HG03442 (cell line): ENCODE measurements around the gene FMO1.
"Not testable (repeated sequence)": the region's sequence is repeated elsewhere in the genome, so short reads cannot be mapped to it uniquely, and the experiment has no call there.

ENCODE experiments used
- ATAC-seq: cut with Tn5 transposase; IDR thresholded peaks from one replicate; pipeline ENCODE4 v1.9.1; 2021; ENCODE audit warnings: mild to moderate bottlenecking, moderate library complexity; ENCODE audit not compliant: unreplicated experiment

FMO1 gene

GRCh38 chr1:171233183-171233582 is 15.1 kb upstream of the FMO1 start:
- no peak for ATAC-seq

- not testable (repeated sequence) for ATAC-seq
These were observed 12.1 kb upstream of the FMO1 start for GRCh38 chr1:171236231-171236630.

GRCh38 chr1:171243878-171244277 is 4.4 kb upstream of the FMO1 start:
- no peak for ATAC-seq

GRCh38 chr1:171245458-171246064 is 2.7 kb upstream of the FMO1 start:
- ATAC-seq: peak; percentile 78

- ATAC-seq: no peak
These were observed 793 bp upstream of the FMO1 start for GRCh38 chr1:171247501-171247900.

GRCh38 chr1:171248841-171249240 is 547 bp downstream of the FMO1 start:
- ATAC-seq: no peak

- ATAC-seq: no peak
These were observed 2.0 kb downstream of the FMO1 start for GRCh38 chr1:171250263-171250662.

GRCh38 chr1:171251042-171251951 is 3.0 kb downstream of the FMO1 start:
- ATAC-seq: peak; percentile 38

GRCh38 chr1:171251952-171252300 is 3.6 kb downstream of the FMO1 start:
- no peak for ATAC-seq

- ATAC-seq: peak; percentile 88
These were observed 4.2 kb downstream of the FMO1 start for GRCh38 chr1:171252482-171252881.

GRCh38 chr1:171254859-171255258 is 6.6 kb downstream of the FMO1 start:
- no peak for ATAC-seq

- ATAC-seq: no peak
These were observed 8.8 kb downstream of the FMO1 start for GRCh38 chr1:171256940-171257606.

- no peak for ATAC-seq
These were observed 9.3 kb downstream of the FMO1 start for GRCh38 chr1:171257607-171258076.

- no peak for ATAC-seq
These were observed 10.1 kb downstream of the FMO1 start for GRCh38 chr1:171258429-171258828.

GRCh38 chr1:171258943-171259342 is 10.6 kb downstream of the FMO1 start:
- no peak for ATAC-seq

- ATAC-seq: no peak
These were observed 13.0 kb downstream of the FMO1 start for GRCh38 chr1:171261336-171261735.

GRCh38 chr1:171263901-171264300 is 15.6 kb downstream of the FMO1 start:
- no peak for ATAC-seq

GRCh38 chr1:171265686-171266085 is 17.4 kb downstream of the FMO1 start:
- ATAC-seq: no peak

- ATAC-seq: no peak
These were observed 18.6 kb downstream of the FMO1 start for GRCh38 chr1:171266930-171267329.

- no peak for ATAC-seq
These were observed 19.1 kb downstream of the FMO1 start for GRCh38 chr1:171267391-171267790.

GRCh38 chr1:171270806-171271205 is 22.5 kb downstream of the FMO1 start:
- no peak for ATAC-seq

- no peak for ATAC-seq
These were observed 29.2 kb downstream of the FMO1 start for GRCh38 chr1:171277534-171277933.
